IMR-90 (cell line): Measurements from ENCODE around the gene GJA4. TPM values are rescaled to one million over a fixed set of nuclear protein-coding genes. Genes with fewer than 3 reads are reported as not detected.

Source experiments
- ATAC-seq: fragments of 200-7000 bp; cut with Tn5 transposase; 2 replicates; pipeline ENCODE4 v1.9.1; 2020; ENCODE audit warnings: low read depth, mild to moderate bottlenecking, moderate library complexity
- BruUV-seq: library from RNA; stranded (reverse); fragments of 400-500 nt; replicated peaks from 2 replicates; lab custom pipeline; 2021; lab: Mats Ljungman, UMichigan
- CTCF ChIA-PET: fragments of 300-600 bp; formaldehyde crosslinking; extraction: SDS; loops from one replicate; lab custom pipeline; 2021; ENCODE audit warnings: antibody characterized with exemption; lab: Yijun Ruan, JAX
- POLR2A ChIA-PET: fragments of 300-600 bp; sonication (Branson Sonifier 250); formaldehyde crosslinking; loops from one replicate; lab custom pipeline; 2022; ENCODE audit warnings: antibody characterized with exemption; ENCODE audit not compliant: unreplicated experiment; lab: Charles Lee
- DNase-seq: peaks from one replicate; pipeline ENCODE4 v3.0.0; 2013
- H2AFZ ChIP-seq: replicated peaks from 2 replicates; pipeline ENCODE3; 2013; ENCODE audit warnings: low read length, mild to moderate bottlenecking; ENCODE audit not compliant: poor library complexity
- H2AK5ac ChIP-seq: 2 replicates; pipeline ENCODE4 v1.6.1; 2013; ENCODE audit warnings: low read depth, low read length, inconsistent platforms
- H2AK9ac ChIP-seq: replicated peaks from 2 replicates; pipeline ENCODE3; 2013; ENCODE audit warnings: mild to moderate bottlenecking, low read depth, low read length, moderate library complexity; ENCODE audit not compliant: poor library complexity
- H2BK120ac ChIP-seq: 2 replicates; pipeline ENCODE4 v1.6.1; 2013; ENCODE audit warnings: low read depth, low read length, inconsistent platforms
- H2BK15ac ChIP-seq: 3 replicates; pipeline ENCODE4 v1.6.1; 2013; ENCODE audit warnings: low read depth, low read length, inconsistent platforms
- H2BK20ac ChIP-seq: 2 replicates; pipeline ENCODE4 v1.6.1; 2013; ENCODE audit warnings: low read depth, mild to moderate bottlenecking, inconsistent platforms, low read length, moderate library complexity
- H2BK5ac ChIP-seq: 2 replicates; pipeline ENCODE4 v1.6.1; 2013; ENCODE audit warnings: mild to moderate bottlenecking, low read depth, low read length, inconsistent platforms; ENCODE audit not compliant: poor library complexity, severe bottlenecking
- H3K14ac ChIP-seq: replicated peaks from 2 replicates; pipeline ENCODE4 v1.6.1; 2013; ENCODE audit warnings: low read depth, low read length, inconsistent platforms
- H3K18ac ChIP-seq: 2 replicates; pipeline ENCODE4 v1.6.1; 2013; ENCODE audit warnings: low read depth, low read length, control low read depth
- H3K23ac ChIP-seq: 2 replicates; pipeline ENCODE4 v1.6.1; 2013; ENCODE audit warnings: low read depth, low read length, inconsistent platforms
- H3K27ac ChIP-seq: 2 replicates; pipeline ENCODE4 v1.5.1; 2013; ENCODE audit warnings: mild to moderate bottlenecking, control low read depth, low read length; ENCODE audit not compliant: insufficient read depth
- H3K27me3 ChIP-seq: 2 replicates; pipeline ENCODE4 v1.6.1; 2013; ENCODE audit warnings: low read length; ENCODE audit not compliant: control insufficient read depth, insufficient read depth
- H3K36me3 ChIP-seq: 2 replicates; pipeline ENCODE4 v1.6.1; 2013; ENCODE audit warnings: low read length, mixed read lengths; ENCODE audit not compliant: control insufficient read depth, insufficient read depth
- H3K4ac ChIP-seq: 2 replicates; pipeline ENCODE4 v1.6.1; 2013; ENCODE audit warnings: low read depth, low read length, inconsistent platforms
- H3K4me1 ChIP-seq: 2 replicates; pipeline ENCODE4 v1.6.1; 2013; ENCODE audit warnings: low read length, mixed read lengths; ENCODE audit not compliant: control insufficient read depth, insufficient read depth
- H3K4me2 ChIP-seq: 2 replicates; pipeline ENCODE4 v1.6.1; 2013; ENCODE audit warnings: low read depth, mild to moderate bottlenecking, control low read depth, low read length, moderate library complexity
- H3K4me3 ChIP-seq: 2 replicates; pipeline ENCODE4 v1.5.1; 2013; ENCODE audit warnings: low read depth, mild to moderate bottlenecking, control low read depth, low read length, moderate library complexity; ENCODE audit not compliant: insufficient read depth
- H3K56ac ChIP-seq: 2 replicates; pipeline ENCODE4 v1.6.1; 2013; ENCODE audit warnings: low read length, inconsistent platforms; ENCODE audit not compliant: insufficient read depth; ENCODE audit errors: extremely low read depth
- H3K79me1 ChIP-seq, 2 experiments: 2 replicates each; pipeline ENCODE4 v1.6.1; 2013; ENCODE audit warnings: low read length in 2 of 2, inconsistent platforms in 1 of 2, low read depth in 1 of 2
- H3K9ac ChIP-seq: 2 replicates; pipeline ENCODE4 v1.6.1; 2013; ENCODE audit warnings: low read depth, low read length, control low read depth
- H3K9me1 ChIP-seq: 2 replicates; pipeline ENCODE4 v1.6.1; 2013; ENCODE audit warnings: low read length, inconsistent platforms; ENCODE audit not compliant: insufficient read depth
- H3K9me3 ChIP-seq: 2 replicates; pipeline ENCODE4 v1.6.1; 2013; ENCODE audit warnings: low read length; ENCODE audit not compliant: control insufficient read depth, insufficient read depth
- H4K20me1 ChIP-seq: 2 replicates; pipeline ENCODE4 v1.6.1; 2013; ENCODE audit warnings: low read length, inconsistent platforms; ENCODE audit not compliant: insufficient read depth
- H4K5ac ChIP-seq: 2 replicates; pipeline ENCODE4 v1.6.1; 2013; ENCODE audit warnings: mild to moderate bottlenecking, low read depth, low read length, control low read depth
- H4K8ac ChIP-seq, 2 experiments: 2 replicates each; pipeline ENCODE4 v1.6.1; 2013; ENCODE audit warnings: low read depth in 2 of 2, low read length in 2 of 2, control low read depth in 1 of 2, inconsistent platforms in 1 of 2
- H4K91ac ChIP-seq: 2 replicates; pipeline ENCODE4 v1.6.1; 2013; ENCODE audit warnings: low read depth, low read length, inconsistent platforms; ENCODE audit not compliant: insufficient read depth
- BHLHE40 ChIP-seq: fragments of 150-350 bp; IDR thresholded peaks from 2 replicates; pipeline ENCODE4 v1.6.1; 2016; ENCODE audit warnings: mild to moderate bottlenecking, low read depth, low read length
- CEBPB ChIP-seq: IDR thresholded peaks from 2 replicates; pipeline ENCODE4 v1.6.1; 2012; ENCODE audit warnings: low read depth, low read length, improper control_type of control experiment
- CHD1 ChIP-seq: IDR thresholded peaks from 2 replicates; pipeline ENCODE4 v1.6.1; 2012; ENCODE audit warnings: low read depth, low read length, improper control_type of control experiment
- FOS ChIP-seq: fragments of 150-350 bp; IDR thresholded peaks from 2 replicates; pipeline ENCODE4 v1.6.1; 2016; ENCODE audit warnings: low read depth, low read length
- MAFK ChIP-seq: IDR thresholded peaks from 2 replicates; pipeline ENCODE4 v1.6.1; 2012; ENCODE audit warnings: low read depth, low read length, improper control_type of control experiment
- MAZ ChIP-seq: IDR thresholded peaks from 2 replicates; pipeline ENCODE4 v1.6.1; 2012; ENCODE audit warnings: low read depth, mild to moderate bottlenecking, low read length, improper control_type of control experiment, moderate library complexity, borderline replicate concordance
- MXI1 ChIP-seq: IDR thresholded peaks from 2 replicates; pipeline ENCODE4 v1.6.1; 2012; ENCODE audit warnings: low read depth, mild to moderate bottlenecking, low read length, moderate library complexity, borderline replicate concordance
- NFE2L2 ChIP-seq: fragments of 150-350 bp; IDR thresholded peaks from 2 replicates; pipeline ENCODE4 v1.6.1; 2016; ENCODE audit warnings: low read depth, mild to moderate bottlenecking, low read length
- POLR2A ChIP-seq: IDR thresholded peaks from 2 replicates; pipeline ENCODE4 v1.6.1; 2012; ENCODE audit warnings: mild to moderate bottlenecking, low read depth, low read length
- RAD21 ChIP-seq: IDR thresholded peaks from 2 replicates; pipeline ENCODE4 v1.6.1; 2012; ENCODE audit warnings: low read length, improper control_type of control experiment
- RCOR1 ChIP-seq: IDR thresholded peaks from 2 replicates; pipeline ENCODE4 v1.6.1; 2012; ENCODE audit warnings: mild to moderate bottlenecking, low read length, improper control_type of control experiment; ENCODE audit not compliant: insufficient replicate concordance
- RFX5 ChIP-seq: IDR thresholded peaks from 2 replicates; pipeline ENCODE4 v1.8.0; 2012; ENCODE audit warnings: low read depth, mild to moderate bottlenecking, low read length, moderate library complexity
- SMC3 ChIP-seq: fragments of 150-350 bp; IDR thresholded peaks from 2 replicates; pipeline ENCODE4 v1.6.1; 2016; ENCODE audit warnings: low read depth, mild to moderate bottlenecking, antibody characterized with exemption, low read length, moderate library complexity
- WGBS, 2 experiments: methylation state at CpG; one replicate each; pipeline versions ENCODE4 v1.1.5 to v1.1.7; 2013; ENCODE audit warnings: missing lambda C conversion rate in 2 of 2; ENCODE audit not compliant: insufficient read length in 1 of 2; ENCODE audit errors: extremely low coverage in 2 of 2; 5-methylcytosine and 5-hydroxymethylcytosine counted together
- dilution Hi-C: fragments of 300-500 bp; cut with HindIII; formaldehyde crosslinking; loops from one replicate; pipeline ENCODE4 v1.14.3; 2018; ENCODE audit warnings: low sequenced_read_pairs; ENCODE audit not compliant: unreplicated experiment
- in situ Hi-C: fragments of 300-500 bp; cut with MboI; formaldehyde crosslinking; loops from 3 replicates; pipeline ENCODE4 v1.14.3; 2019; ENCODE audit warnings: low sequenced_read_pairs, inconsistent platforms, mixed read lengths
- intact Hi-C: fragments of 100-400 bp; cut with micrococcal nuclease; formaldehyde crosslinking; loops from 2 replicates; pipeline ENCODE4 v1.10.0; 2022
- polyA plus RNA-seq, 3 experiments: library from polyadenylated mRNA; depleted of rRNA; stranded (reverse); fragments of >200 nt; gene quantifications; 2 replicates each; pipeline ENCODE4 v1.2.3, GENCODE V29; 2012; ENCODE audit warnings: low replicate concordance in 1 of 3
- total RNA-seq: library from RNA; depleted of rRNA; stranded (reverse); fragments of >200 nt; gene quantifications from 2 replicates; pipeline ENCODE4 v1.2.3, GENCODE V29; 2012
- TF ChIP-seq, protein P1 (sequence below): fragments of 150-350 bp; IDR thresholded peaks from 2 replicates; pipeline ENCODE4 v1.6.1; 2017; ENCODE audit warnings: mild to moderate bottlenecking, antibody characterized with exemption, low read length, low read depth
- TF ChIP-seq, protein P2 (sequence below): conservative IDR thresholded peaks from 2 replicates; pipeline ENCODE4 v1.5.1; 2012; ENCODE audit warnings: mild to moderate bottlenecking, low read depth, low read length, improper control_type of control experiment
- TF ChIP-seq, protein P3 (sequence below): fragments of 150-350 bp; IDR thresholded peaks from 2 replicates; pipeline ENCODE4 v1.6.1; 2016; ENCODE audit warnings: low read depth, mild to moderate bottlenecking, low read length, moderate library complexity, borderline replicate concordance

GJA4 gene
- total and polyA plus RNA-seq, 2 of the 4 experiments (the other 2 are of a cell fraction), result not detected

DNA sequence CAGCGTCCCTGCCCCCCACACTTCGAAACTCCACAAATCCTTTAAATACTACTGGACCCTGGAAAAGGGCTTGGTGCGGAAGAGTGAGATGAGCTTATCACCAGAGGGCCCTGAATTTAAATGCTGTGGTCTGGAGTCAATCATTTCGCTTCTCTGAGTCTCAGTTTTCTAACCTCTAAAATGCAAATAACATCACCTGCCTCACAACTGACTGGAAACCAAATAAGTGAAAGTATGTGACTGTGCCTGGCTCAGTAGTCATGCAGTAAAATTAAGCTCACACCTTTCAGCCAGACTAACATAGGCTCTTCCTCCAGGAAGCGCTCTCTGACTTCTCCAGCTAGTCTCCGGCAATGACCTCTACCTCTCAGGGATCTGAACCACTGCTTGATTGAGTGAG lies 4.2 kb downstream of the GJA4 start:
- H2AK5ac ChIP-seq, result no peak overlapping the region
- no CpG with 5 or more reads among the region's 6 CpGs for WGBS, 2 experiments
- no peak overlapping the region for H3K4me2 ChIP-seq
- no peak overlapping the region for H3K4me3 ChIP-seq
- CTCF ChIA-PET, result interaction anchor here (1.0 kb wide), 1 partner anchor 56 kb away, joined by 5 read pairs; no protein-coding TSS in a partner anchor
- H3K18ac ChIP-seq, result no peak overlapping the region
- no peak overlapping the region for H3K9ac ChIP-seq
- H3K27ac ChIP-seq, result no peak overlapping the region
- dilution Hi-C loops (no loop called here), in situ Hi-C loops (no loop called here), intact Hi-C loops (no loop called here)
- H3K9me3 ChIP-seq, result no peaks in the 10 kb centered on the region
- H2BK15ac ChIP-seq, result no peak overlapping the region
- H2BK5ac ChIP-seq, result no peak overlapping the region
- TF ChIP-seq, protein P1, sequence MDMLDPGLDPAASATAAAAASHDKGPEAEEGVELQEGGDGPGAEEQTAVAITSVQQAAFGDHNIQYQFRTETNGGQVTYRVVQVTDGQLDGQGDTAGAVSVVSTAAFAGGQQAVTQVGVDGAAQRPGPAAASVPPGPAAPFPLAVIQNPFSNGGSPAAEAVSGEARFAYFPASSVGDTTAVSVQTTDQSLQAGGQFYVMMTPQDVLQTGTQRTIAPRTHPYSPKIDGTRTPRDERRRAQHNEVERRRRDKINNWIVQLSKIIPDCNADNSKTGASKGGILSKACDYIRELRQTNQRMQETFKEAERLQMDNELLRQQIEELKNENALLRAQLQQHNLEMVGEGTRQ, result no peak
- TF ChIP-seq MAFK (no peak), CEBPB (no peak), FOS (no peak), CHD1 (no peak), MAZ (no peak), SMC3 (no peak), MXI1 (no peak), BHLHE40 (no peak), RFX5 (no peak), POLR2A (no peak), RCOR1 (no peak), RAD21 (no peak), NFE2L2 (no peak)
- TF ChIP-seq, protein P2, sequence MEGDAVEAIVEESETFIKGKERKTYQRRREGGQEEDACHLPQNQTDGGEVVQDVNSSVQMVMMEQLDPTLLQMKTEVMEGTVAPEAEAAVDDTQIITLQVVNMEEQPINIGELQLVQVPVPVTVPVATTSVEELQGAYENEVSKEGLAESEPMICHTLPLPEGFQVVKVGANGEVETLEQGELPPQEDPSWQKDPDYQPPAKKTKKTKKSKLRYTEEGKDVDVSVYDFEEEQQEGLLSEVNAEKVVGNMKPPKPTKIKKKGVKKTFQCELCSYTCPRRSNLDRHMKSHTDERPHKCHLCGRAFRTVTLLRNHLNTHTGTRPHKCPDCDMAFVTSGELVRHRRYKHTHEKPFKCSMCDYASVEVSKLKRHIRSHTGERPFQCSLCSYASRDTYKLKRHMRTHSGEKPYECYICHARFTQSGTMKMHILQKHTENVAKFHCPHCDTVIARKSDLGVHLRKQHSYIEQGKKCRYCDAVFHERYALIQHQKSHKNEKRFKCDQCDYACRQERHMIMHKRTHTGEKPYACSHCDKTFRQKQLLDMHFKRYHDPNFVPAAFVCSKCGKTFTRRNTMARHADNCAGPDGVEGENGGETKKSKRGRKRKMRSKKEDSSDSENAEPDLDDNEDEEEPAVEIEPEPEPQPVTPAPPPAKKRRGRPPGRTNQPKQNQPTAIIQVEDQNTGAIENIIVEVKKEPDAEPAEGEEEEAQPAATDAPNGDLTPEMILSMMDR, result no peak
- TF ChIP-seq, protein P3, sequence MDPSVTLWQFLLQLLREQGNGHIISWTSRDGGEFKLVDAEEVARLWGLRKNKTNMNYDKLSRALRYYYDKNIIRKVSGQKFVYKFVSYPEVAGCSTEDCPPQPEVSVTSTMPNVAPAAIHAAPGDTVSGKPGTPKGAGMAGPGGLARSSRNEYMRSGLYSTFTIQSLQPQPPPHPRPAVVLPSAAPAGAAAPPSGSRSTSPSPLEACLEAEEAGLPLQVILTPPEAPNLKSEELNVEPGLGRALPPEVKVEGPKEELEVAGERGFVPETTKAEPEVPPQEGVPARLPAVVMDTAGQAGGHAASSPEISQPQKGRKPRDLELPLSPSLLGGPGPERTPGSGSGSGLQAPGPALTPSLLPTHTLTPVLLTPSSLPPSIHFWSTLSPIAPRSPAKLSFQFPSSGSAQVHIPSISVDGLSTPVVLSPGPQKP, result no peak
- H2AFZ ChIP-seq, result no peak overlapping the region
- no peak for DNase-seq
- H3K27me3 ChIP-seq, result peaks cover 13% of the 10 kb centered on the region
- POLR2A ChIA-PET, result no interaction called here
- no peaks in the 10 kb centered on the region for H3K9me1 ChIP-seq
- H3K79me1 ChIP-seq, result no peaks in the 10 kb centered on the region
- no peak for ATAC-seq
- no peak overlapping the region for H3K14ac ChIP-seq
- no peak overlapping the region for H3K4ac ChIP-seq
- no peaks in the 10 kb centered on the region for H3K36me3 ChIP-seq
- H4K8ac ChIP-seq, result no peak overlapping the region
- no TSS peak for BruUV-seq
- H3K4me1 ChIP-seq, result no peaks in the 10 kb centered on the region
- H2BK20ac ChIP-seq, result no peak overlapping the region
- no peak overlapping the region for H2BK120ac ChIP-seq
- H3K56ac ChIP-seq, result no peak overlapping the region
- H4K5ac ChIP-seq, result no peak overlapping the region
- H2AK9ac ChIP-seq, result no peak overlapping the region
- no peak overlapping the region for H3K23ac ChIP-seq
- no peaks in the 10 kb centered on the region for H4K20me1 ChIP-seq
- H4K91ac ChIP-seq, result no peak overlapping the region
